Activated B cell treated with CpG ODN at 0.5 μM for 24 hours (primary cell): ENCODE measurements around the gene SLAIN1. TPM values are rescaled to one million over a fixed set of nuclear protein-coding genes. Genes with fewer than 3 reads are reported as not detected.
"Not testable (repeated sequence)": the region's sequence is repeated elsewhere in the genome, so short reads cannot be mapped to it uniquely, and the experiment has no call there.

Experiments used
- ATAC-seq: fragments of 200-7000 bp; cut with Tn5 transposase; one replicate; pipeline ENCODE4 v1.10.0; 2021; ENCODE audit warnings: low read depth, mild to moderate bottlenecking, moderate library complexity
- CTCF ChIA-PET: fragments of 350-600 bp; sonication (Branson Sonifier 250); formaldehyde crosslinking; loops from one replicate; lab custom pipeline; 2021; ENCODE audit warnings: antibody characterized with exemption; lab: Charles Lee
- POLR2A ChIA-PET: fragments of 350-600 bp; sonication (Branson Sonifier 250); formaldehyde crosslinking; loops from one replicate; lab custom pipeline; 2021; ENCODE audit warnings: antibody characterized with exemption; lab: Charles Lee
- DNase-seq: peaks from one replicate; pipeline ENCODE4 v3.0.0; 2022
- H3K27ac Mint-ChIP-seq: one replicate; pipeline ENCODE4 v1.8.0; 2020; ENCODE audit warnings: mixed read lengths
- H3K27me3 Mint-ChIP-seq: one replicate; pipeline ENCODE4 v1.8.0; 2021; ENCODE audit warnings: mixed read lengths
- H3K36me3 Mint-ChIP-seq: one replicate; pipeline ENCODE4 v1.8.0; 2021; ENCODE audit warnings: low read depth, mixed read lengths
- H3K4me1 Mint-ChIP-seq: one replicate; pipeline ENCODE4 v1.8.0; 2021; ENCODE audit warnings: mixed read lengths
- H3K4me3 Mint-ChIP-seq: one replicate; pipeline ENCODE4 v1.8.0; 2020; ENCODE audit warnings: mild to moderate bottlenecking, mixed read lengths
- H3K9me3 Mint-ChIP-seq: one replicate; pipeline ENCODE4 v1.8.0; 2020; ENCODE audit warnings: mixed read lengths
- CTCF ChIP-seq: fragments of 200-600 bp; IDR thresholded peaks from one replicate; pipeline ENCODE4 v1.8.0; 2022; ENCODE audit warnings: antibody characterized with exemption, mild to moderate bottlenecking
- intact Hi-C: fragments of 100-400 bp; cut with micrococcal nuclease; formaldehyde crosslinking; loops from one replicate; pipeline ENCODE4 v1.15.1; 2024
- total RNA-seq: library from RNA; stranded (reverse); gene quantifications from 2 replicates; pipeline ENCODE4 v1.2.3, GENCODE V29; 2022

Gene SLAIN1
- total RNA-seq, result 15.3 and 16.2 TPM in 2 replicates

- ChIA-PET POLR2A (interaction anchor here (0.7 to 1.0 kb wide), 3 partner anchors 8 to 812 kb away, joined by 3 to 6 read pairs (median 4); no protein-coding TSS in a partner anchor), CTCF (interaction anchor here (2.0 kb wide), 1 partner anchor 424 kb away, joined by 5 read pairs; no protein-coding TSS in a partner anchor)
- peaks cover 29% of the 10 kb centered on the region for H3K4me1 Mint-ChIP-seq
- intact Hi-C loops, result loop anchor here (1.0 to 5.0 kb wide), 12 partner anchors 17 to 1785 kb away; partner anchors contain the start of genes FBXL3, KCTD12, MYCBP2 and NDFIP2
- peaks cover 4% of the 10 kb centered on the region for H3K36me3 Mint-ChIP-seq
- no peaks in the 10 kb centered on the region for H3K9me3 Mint-ChIP-seq
- ATAC-seq (peak; percentile 87), DNase-seq (peak; percentile 80)
- H3K4me3 Mint-ChIP-seq, result peak within 1 kb of the TSS; percentile 98
- peak within 1 kb of the TSS; percentile 85 for H3K27ac Mint-ChIP-seq
- H3K27me3 Mint-ChIP-seq, result no peaks in the 10 kb centered on the region
- no peak for TF ChIP-seq CTCF
Measured at GRCh38 chr13:77697217-77698103, at the start of gene SLAIN1. SLAIN1 (plus strand) TSS chr13:77697687; CDS start chr13:77697914, 227 bp downstream.

- DNase-seq, result no peak
- no peak overlapping the region for H3K27ac Mint-ChIP-seq
- peaks cover 16% of the 10 kb centered on the region for H3K27me3 Mint-ChIP-seq
- CTCF ChIA-PET, result interaction anchor here (0.6 kb wide), 1 partner anchor 173 kb away, joined by 5 read pairs; no protein-coding TSS in a partner anchor
- intact Hi-C loops, result no loop called here
- H3K36me3 Mint-ChIP-seq, result no peaks in the 10 kb centered on the region
- H3K4me3 Mint-ChIP-seq, result no peak overlapping the region
- POLR2A ChIA-PET, result no interaction called here
- TF ChIP-seq CTCF, result no peak
- ATAC-seq, result no peak
- peaks cover 5% of the 10 kb centered on the region for H3K9me3 Mint-ChIP-seq
- H3K4me1 Mint-ChIP-seq, result no peaks in the 10 kb centered on the region
Measured at GRCh38 chr13:77650409-77650808, 47.1 kb upstream of the SLAIN1 start.

- peaks cover 8% of the 10 kb centered on the region for H3K9me3 Mint-ChIP-seq
- H3K27me3 Mint-ChIP-seq, result peaks cover 4% of the 10 kb centered on the region
- intact Hi-C loops, result no loop called here
- TF ChIP-seq CTCF, result no peak
- H3K4me3 Mint-ChIP-seq, result no peak overlapping the region
- H3K27ac Mint-ChIP-seq, result no peak overlapping the region
- ChIA-PET POLR2A (no interaction called here), CTCF (no interaction called here)
- no peak for DNase-seq
- no peaks in the 10 kb centered on the region for H3K4me1 Mint-ChIP-seq
- ATAC-seq, result no peak
- no peaks in the 10 kb centered on the region for H3K36me3 Mint-ChIP-seq
Measured at GRCh38 chr13:77653301-77653700, 44.2 kb upstream of the SLAIN1 start.

- POLR2A ChIA-PET, ATAC-seq, H3K9me3 Mint-ChIP-seq, H3K27me3 Mint-ChIP-seq, CTCF ChIA-PET, H3K27ac Mint-ChIP-seq, intact Hi-C loops, H3K4me3 Mint-ChIP-seq, H3K36me3 Mint-ChIP-seq, DNase-seq, H3K4me1 Mint-ChIP-seq: not testable (repeated sequence)
Measured at GRCh38 chr13:77660016-77660415, 37.5 kb upstream of the SLAIN1 start.

- Mint-ChIP-seq H3K4me3 (no peak overlapping the region), H3K4me1 (no peaks in the 10 kb centered on the region), H3K9me3 (peaks cover 3% of the 10 kb centered on the region), H3K36me3 (no peaks in the 10 kb centered on the region), H3K27me3 (peaks cover 5% of the 10 kb centered on the region), H3K27ac (no peak overlapping the region)
- POLR2A ChIA-PET, result no interaction called here
- TF ChIP-seq CTCF, result no peak
- CTCF ChIA-PET, result no interaction called here
- no peak for ATAC-seq
- no peak for DNase-seq
- intact Hi-C loops, result no loop called here
Measured at GRCh38 chr13:77660841-77661250, 36.6 kb upstream of the SLAIN1 start.

- DNase-seq, H3K4me1 Mint-ChIP-seq, CTCF ChIA-PET, intact Hi-C loops, H3K27ac Mint-ChIP-seq, ATAC-seq, H3K4me3 Mint-ChIP-seq, H3K9me3 Mint-ChIP-seq, POLR2A ChIA-PET, H3K36me3 Mint-ChIP-seq: not testable (repeated sequence)
- peaks cover 14% of the 10 kb centered on the region for H3K27me3 Mint-ChIP-seq
Measured at GRCh38 chr13:77662301-77662700, 35.2 kb upstream of the SLAIN1 start.

GRCh38 chr13:77662831-77663230, 34.7 kb upstream of the SLAIN1 start:
- intact Hi-C loops, H3K4me1 Mint-ChIP-seq, POLR2A ChIA-PET, H3K36me3 Mint-ChIP-seq, DNase-seq, H3K9me3 Mint-ChIP-seq, H3K4me3 Mint-ChIP-seq, ATAC-seq, CTCF ChIA-PET, H3K27ac Mint-ChIP-seq: not testable (repeated sequence)
- H3K27me3 Mint-ChIP-seq, result peaks cover 14% of the 10 kb centered on the region
